GM19025 (cell line): ENCODE results near the gene CSRNP2.
A peak's percentile ranks its signal among the peaks of the same experiment; 100 is the strongest.

Source experiments
- ATAC-seq: cut with Tn5 transposase; IDR thresholded peaks from one replicate; pipeline ENCODE4 v1.9.1; 2021; ENCODE audit warnings: mild to moderate bottlenecking, low read depth, moderate library complexity; ENCODE audit not compliant: unreplicated experiment

CSRNP2 gene, protein sequence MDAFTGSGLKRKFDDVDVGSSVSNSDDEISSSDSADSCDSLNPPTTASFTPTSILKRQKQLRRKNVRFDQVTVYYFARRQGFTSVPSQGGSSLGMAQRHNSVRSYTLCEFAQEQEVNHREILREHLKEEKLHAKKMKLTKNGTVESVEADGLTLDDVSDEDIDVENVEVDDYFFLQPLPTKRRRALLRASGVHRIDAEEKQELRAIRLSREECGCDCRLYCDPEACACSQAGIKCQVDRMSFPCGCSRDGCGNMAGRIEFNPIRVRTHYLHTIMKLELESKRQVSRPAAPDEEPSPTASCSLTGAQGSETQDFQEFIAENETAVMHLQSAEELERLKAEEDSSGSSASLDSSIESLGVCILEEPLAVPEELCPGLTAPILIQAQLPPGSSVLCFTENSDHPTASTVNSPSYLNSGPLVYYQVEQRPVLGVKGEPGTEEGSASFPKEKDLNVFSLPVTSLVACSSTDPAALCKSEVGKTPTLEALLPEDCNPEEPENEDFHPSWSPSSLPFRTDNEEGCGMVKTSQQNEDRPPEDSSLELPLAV

GRCh38 chr12:51083126-51083833 lies at the start of gene CSRNP2:
Gene CSRNP2, minus strand, starts transcription at chr12:51083596. Its CDS starts 7,035 bp downstream, at chr12:51076561.
- ATAC-seq = peak; percentile 96

- no peak for ATAC-seq
Observed at GRCh38 chr12:51132693-51133092, 49.3 kb upstream of the CSRNP2 start.

- no peak for ATAC-seq
Observed at GRCh38 chr12:51131745-51132521, 48.5 kb upstream of the CSRNP2 start.

GRCh38 chr12:51128919-51129318 lies 45.5 kb upstream of the CSRNP2 start:
- no peak for ATAC-seq

DNA sequence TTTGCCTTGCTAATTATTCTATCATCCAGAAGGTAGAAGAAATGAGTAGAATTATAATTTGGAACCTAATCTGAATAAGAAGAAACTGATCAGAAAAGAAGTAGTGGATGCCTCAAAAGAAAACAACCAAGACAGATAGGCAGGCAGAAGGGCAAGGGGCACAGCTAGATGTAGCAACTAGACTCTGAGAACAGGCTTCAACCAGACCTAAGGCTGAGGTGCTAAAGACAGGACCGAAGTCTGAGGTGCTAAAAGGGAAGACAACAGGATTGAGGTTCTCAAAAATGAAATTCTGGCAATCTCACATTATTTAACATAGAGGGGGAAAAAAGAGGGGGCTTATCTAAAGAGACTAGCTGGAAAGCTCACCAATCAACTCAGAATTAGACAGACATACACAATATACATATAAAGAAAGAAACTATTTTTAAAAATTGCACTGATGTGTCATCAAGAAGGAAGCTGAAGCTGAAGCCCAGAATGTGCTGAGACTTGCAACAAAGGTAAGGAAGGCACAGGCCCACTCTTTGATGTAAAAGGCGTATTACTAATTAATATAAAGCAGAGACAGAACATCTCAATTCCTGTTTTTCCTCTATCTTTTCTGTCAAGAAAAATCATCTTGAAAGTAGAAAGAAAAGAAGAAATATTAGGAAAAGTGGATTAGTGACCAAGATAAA lies 43.8 kb upstream of the CSRNP2 start:
- no peak for ATAC-seq

DNA sequence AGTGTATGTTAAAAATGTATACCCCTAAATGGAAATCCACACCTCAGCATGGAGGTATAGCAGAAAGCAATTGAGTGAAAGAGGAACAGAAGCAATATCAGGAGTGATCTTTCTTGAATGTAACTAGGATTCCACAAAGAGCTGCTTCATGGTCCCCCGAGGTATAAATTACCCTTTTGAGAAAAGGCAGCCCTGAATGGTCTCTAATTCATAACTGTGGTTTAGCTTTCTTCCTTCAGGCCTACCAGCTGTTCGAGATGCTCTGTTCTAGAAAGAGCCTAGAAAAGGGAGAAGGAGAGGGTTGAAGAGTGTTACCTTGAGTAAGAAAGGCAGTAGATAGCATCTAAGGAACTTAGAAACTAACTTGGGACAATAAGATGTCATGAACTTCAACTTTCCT lies 42.9 kb upstream of the CSRNP2 start:
- ATAC-seq = no peak

DNA sequence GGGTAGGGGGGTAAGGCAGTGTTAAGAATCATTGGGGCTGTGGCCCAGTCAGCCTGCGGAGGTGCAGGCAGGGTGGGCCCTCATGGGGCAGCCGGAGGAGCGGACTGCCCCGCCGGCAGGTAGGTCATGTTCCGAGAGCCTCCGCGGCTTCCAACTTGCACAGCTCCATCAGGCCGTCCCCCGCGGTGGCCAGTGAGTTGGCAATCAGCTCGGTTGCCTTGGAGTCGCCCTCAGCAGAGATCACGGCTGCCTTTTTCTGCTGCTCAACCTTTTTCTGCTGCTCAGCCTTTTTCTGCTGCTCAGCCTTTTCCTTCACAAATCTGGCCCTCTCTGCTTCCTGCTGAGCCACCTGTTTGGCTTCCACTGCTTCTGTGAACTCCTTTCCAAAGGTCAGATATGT lies 41.1 kb upstream of the CSRNP2 start:
- ATAC-seq = no peak

GRCh38 chr12:51122844-51123243 lies 39.4 kb upstream of the CSRNP2 start:
- ATAC-seq = no peak

- no peak for ATAC-seq
Observed at GRCh38 chr12:51118706-51119105, 35.3 kb upstream of the CSRNP2 start.

- ATAC-seq = no peak
Observed at GRCh38 chr12:51115533-51115932, 32.1 kb upstream of the CSRNP2 start.

- ATAC-seq = no peak
Observed at GRCh38 chr12:51108136-51108535, 24.7 kb upstream of the CSRNP2 start.

DNA sequence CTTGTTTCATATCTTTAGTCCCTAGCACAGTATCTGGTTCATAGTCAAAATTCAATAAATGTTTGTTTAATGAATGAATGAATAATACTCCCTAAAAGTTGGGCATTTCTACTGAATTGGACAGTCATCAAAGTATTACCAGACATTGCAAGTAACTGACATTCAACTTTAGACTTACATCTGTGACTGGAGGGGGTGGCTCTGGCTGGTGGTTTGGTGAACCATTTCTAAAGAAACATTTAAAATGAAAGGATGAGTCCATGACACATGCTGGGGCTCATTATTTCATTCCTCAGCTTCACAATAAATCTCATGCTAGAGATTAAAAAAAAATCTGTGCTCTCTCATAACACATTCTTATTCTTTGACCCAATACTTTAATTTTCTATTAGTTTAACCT lies 20.6 kb upstream of the CSRNP2 start:
- ATAC-seq = no peak

GRCh38 chr12:51098611-51099010 lies 15.2 kb upstream of the CSRNP2 start:
- no peak for ATAC-seq

- no peak for ATAC-seq
Observed at GRCh38 chr12:51090705-51091229, 7.4 kb upstream of the CSRNP2 start.

- no peak for ATAC-seq
Observed at GRCh38 chr12:51087818-51088217, 4.4 kb upstream of the CSRNP2 start.

GRCh38 chr12:51086933-51087332 lies 3.5 kb upstream of the CSRNP2 start:
- no peak for ATAC-seq

GRCh38 chr12:51085757-51086156 lies 2.4 kb upstream of the CSRNP2 start:
- no peak for ATAC-seq

DNA sequence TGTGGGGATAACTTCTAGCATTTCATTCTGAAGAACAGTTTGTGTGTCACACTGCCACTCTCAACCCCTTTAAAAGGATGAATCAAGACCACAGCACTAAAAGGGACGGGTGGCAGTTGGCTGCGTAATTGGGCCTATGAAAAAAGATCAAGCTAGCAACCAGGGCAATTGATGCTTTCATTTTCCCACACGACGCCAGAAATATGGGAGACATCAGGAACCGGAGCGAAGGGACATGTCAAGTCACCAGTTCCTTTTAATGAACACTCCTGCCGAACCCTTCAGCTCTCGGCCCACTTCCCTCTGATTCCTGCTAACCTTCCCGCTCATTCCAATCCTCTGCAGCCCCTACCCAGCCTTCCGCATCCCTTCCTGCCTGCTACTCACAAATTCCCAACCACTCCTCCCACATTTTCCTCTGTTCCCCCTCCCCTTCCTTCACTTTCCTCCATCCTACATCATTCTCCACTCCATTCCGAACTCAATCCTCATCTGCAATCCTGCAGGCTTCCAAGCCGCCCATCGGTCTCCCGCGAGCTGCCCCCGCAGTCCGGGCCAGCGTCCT lies 753 bp downstream of the CSRNP2 start:
- ATAC-seq = no peak

DNA sequence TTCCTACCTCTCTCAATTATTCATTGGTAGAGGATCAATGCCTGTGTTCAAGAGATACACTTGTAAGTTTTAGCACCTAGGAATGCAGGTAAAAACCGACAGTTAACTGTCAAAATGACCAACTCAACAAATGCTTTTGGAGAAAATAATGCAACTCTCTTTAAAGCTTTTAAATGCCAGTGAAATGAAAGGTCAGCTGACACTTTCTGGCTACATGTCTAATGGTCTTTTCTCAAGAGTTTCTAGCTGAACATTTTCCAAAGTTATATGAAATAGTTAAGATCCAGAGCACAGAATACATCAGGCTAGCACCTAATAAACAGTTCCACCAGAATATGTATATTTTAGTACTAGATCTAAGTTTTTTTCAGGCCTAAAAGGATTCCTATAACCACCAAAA lies 2.0 kb downstream of the CSRNP2 start:
- no peak for ATAC-seq

- ATAC-seq = no peak
Observed at GRCh38 chr12:51080136-51080535, 3.3 kb downstream of the CSRNP2 start.
